HG02840 (cell line): ENCODE results near the gene F2RL1.
"Not testable (repeated sequence)": the region's sequence is repeated elsewhere in the genome, so short reads cannot be mapped to it uniquely, and the experiment has no call there.

Source experiments
- ATAC-seq: cut with Tn5 transposase; IDR thresholded peaks from one replicate; pipeline ENCODE4 v1.9.1; 2021; ENCODE audit warnings: mild to moderate bottlenecking, moderate library complexity, moderate number of reproducible peaks; ENCODE audit not compliant: unreplicated experiment, low FRiP score

Gene F2RL1

GRCh38 chr5:76849419-76850291, 30.8 kb downstream of the F2RL1 start, which contains the start of gene S100Z:
Gene S100Z (plus strand): TSS chr5:76850014. CDS start chr5:76875360, 25,346 bp downstream.
- ATAC-seq, result no peak

GRCh38 chr5:76850543-76851145, 31.8 kb downstream of the F2RL1 start:
- ATAC-seq, result no peak

DNA sequence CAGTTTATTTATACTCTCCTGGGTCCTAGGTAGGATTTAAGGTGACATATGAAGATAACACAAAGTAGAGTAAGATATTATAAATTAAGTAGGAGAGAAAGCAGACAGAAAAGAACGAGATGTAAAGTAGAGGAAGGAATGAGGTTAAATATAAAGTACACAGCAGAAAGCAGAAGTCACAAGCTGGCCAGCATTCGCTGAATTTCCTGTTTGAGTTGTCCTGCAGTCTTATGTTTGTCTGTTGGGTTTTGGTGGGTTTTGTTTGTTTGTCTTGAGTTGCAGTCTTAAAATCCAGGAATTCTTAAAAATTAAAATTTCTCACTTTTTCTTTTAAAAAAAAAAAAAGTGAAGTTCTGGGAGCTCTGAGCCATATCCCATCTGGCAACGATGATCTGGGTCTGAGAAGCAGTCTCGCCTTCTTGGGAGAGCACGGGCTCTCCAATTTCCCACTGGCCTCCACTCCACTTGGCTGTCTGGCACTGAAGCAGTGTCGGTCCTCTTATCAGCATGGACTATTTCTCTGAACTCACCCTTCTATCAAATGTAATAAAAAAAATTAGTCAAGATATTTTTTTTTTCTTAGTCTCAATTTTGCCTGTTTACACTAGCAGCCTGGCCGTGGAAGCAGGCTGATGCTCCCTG, 33.0 kb downstream of the F2RL1 start:
- ATAC-seq, result no peak

GRCh38 chr5:76852772-76853171, 33.9 kb downstream of the F2RL1 start:
- no peak for ATAC-seq

DNA sequence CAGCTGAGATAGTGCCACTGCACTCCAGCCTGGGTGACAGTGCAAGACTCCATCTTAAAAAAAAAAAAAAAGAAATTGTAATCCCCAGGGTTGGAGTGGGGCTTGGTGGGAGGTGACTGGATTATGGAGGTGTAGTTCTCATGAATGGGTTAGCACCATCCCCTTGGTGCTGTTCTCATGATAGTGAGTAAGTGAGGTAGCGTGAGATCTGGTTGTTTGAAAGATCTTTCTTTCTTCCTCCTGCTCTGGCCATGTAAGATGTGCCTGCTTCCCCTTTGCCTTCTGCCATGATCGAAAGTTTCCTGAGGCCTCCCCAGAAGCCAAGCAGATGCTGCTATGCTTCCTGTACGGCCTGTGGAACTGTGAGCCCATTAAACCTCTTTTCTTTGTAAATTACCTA, 34.9 kb downstream of the F2RL1 start:
- ATAC-seq, result not testable (repeated sequence)

DNA sequence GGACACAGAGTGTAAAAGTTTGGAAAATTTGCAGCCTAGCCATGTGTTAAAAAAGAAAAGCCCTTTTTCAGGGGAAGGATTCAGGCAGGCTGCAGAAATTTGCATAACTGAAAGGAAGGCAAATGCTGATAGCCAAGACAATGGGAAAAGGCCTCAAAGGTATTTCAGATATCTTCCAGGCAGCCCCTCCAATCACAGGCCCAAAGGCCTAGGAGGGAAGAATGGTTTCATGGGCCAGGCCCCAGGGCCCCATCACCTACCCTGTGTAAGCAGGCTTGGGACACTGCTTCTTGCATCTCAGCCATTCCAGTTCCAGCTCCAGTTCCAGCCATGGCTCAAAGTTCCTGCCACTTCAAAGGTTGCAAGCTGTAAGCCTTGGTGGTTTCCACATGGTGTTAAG, 35.8 kb downstream of the F2RL1 start:
- no peak for ATAC-seq

- ATAC-seq, result not testable (repeated sequence)
Observed at GRCh38 chr5:76855501-76855900, 36.7 kb downstream of the F2RL1 start.

- no peak for ATAC-seq
Observed at GRCh38 chr5:76855961-76856360, 37.1 kb downstream of the F2RL1 start.

DNA sequence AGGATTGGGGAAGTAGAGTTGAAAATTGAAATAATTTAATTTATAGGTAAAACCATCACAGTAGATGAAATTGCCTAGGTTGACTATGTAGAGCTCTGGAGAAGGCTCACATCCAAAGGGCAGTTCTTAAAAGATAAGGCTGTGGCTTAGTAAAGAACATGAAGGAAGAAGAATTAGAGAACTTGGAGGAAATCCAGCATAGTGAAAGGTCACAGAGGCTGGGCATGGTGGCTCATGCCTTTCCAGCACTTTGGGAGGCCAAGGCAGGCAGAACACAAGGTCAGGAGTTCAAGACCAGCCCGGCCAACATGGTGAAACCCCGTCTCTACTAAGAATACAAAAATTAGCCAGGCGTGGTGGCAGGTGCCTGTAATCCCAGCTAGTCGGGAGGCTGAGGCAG, 38.0 kb downstream of the F2RL1 start:
- not testable (repeated sequence) for ATAC-seq

GRCh38 chr5:76859591-76860247, 40.9 kb downstream of the F2RL1 start:
- ATAC-seq, result no peak

- no peak for ATAC-seq
Observed at GRCh38 chr5:76861612-76862011, 42.8 kb downstream of the F2RL1 start.

DNA sequence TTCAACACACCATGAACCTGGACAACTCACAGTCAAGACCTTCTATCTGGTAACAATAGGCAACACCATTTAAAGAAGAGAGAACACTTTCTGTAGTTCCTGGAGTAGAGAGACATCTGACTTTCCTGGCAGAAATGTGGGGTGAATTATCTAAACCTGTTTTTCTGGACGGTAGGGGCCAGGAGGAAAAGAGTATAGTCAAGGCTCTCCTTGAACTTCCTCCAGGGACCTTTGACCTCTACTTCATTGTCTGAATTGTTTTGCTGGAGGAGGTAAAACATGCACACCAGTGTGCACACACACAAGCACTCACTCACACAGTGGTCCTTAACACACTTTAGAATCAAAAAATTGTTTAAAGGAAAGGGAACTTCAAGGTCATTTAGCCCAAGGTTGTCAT, 44.2 kb downstream of the F2RL1 start:
- no peak for ATAC-seq

GRCh38 chr5:76866503-76866902, 47.7 kb downstream of the F2RL1 start:
- ATAC-seq, result no peak

DNA sequence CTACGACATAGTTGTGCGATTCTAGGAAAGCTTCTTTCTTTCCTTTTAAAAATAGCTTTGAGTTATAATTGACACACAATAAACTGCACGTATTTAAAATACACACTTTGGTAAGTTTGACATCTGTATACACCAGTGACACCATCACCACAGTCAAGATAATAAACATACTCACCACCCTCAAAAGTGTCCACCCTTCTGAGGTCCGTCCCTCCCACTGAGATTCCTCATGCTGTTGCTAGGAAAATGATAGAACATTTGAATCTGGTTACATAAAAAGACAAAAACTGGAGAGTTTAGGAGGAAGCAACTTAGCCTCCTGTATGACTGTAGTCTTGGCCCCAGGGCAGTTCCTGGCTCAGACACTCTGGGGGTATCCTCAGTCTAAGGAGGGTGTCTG, 48.2 kb downstream of the F2RL1 start:
- ATAC-seq, result no peak

GRCh38 chr5:76867827-76868693, 49.2 kb downstream of the F2RL1 start:
- ATAC-seq, result no peak

GRCh38 chr5:76870046-76870445, 51.2 kb downstream of the F2RL1 start:
- no peak for ATAC-seq

DNA sequence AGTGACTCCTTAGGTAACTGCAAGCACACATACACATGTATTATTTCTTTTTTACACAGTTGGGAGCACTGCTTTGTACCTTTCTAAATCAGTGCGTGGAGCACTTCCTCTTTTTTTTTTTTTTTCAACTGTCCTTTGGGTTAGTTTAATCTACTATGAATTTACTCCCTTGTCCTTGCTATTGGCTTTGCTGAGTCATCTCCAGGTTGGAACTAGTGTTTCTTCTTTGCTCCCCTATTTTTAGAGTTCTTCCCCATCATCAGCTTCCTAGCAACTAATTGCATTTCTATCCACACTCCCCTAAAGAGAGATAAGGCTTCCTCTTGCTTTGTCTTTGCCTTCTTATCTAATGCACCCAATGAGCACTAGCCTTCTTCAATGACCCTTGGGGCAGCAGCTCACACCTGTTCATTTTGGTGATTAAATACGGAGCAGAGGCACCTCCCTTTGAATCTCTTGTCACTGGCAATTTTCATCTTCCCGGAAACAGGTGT, 55.3 kb downstream of the F2RL1 start:
- no peak for ATAC-seq
